K562 (cell line): Measurements from ENCODE around the gene C16orf96. TPM values are rescaled to one million over a fixed set of nuclear protein-coding genes. Genes with fewer than 3 reads are reported as not detected.

Source experiments
- CREBBP ChIP-seq: IDR thresholded peaks from one replicate; pipeline ENCODE4 v1.6.1; 2012; ENCODE audit warnings: low read depth, mild to moderate bottlenecking, control low read depth, inconsistent platforms, low read length
- EHMT2 ChIP-seq: fragments of 450-650 bp; IDR thresholded peaks from 2 replicates; pipeline ENCODE4 v1.6.1; 2018; ENCODE audit warnings: antibody characterized with exemption
- PATZ1 ChIP-seq: fragments of 250-450 bp; sonication (Bioruptor Pico); IDR thresholded peaks from 2 replicates; pipeline ENCODE4 v1.5.0; 2020; ENCODE audit warnings: mild to moderate bottlenecking, borderline replicate concordance
- POLR2AphosphoS2 ChIP-seq: IDR thresholded peaks from 2 replicates; pipeline ENCODE4 v1.6.1; 2012; ENCODE audit warnings: low read length, improper control_type of control experiment
- POLR2H ChIP-seq: IDR thresholded peaks from 2 replicates; pipeline ENCODE4 v1.6.1; 2016; ENCODE audit warnings: missing genetic modification characterization, low read depth, mild to moderate bottlenecking, control low read depth, missing compliant biosample characterization, moderate library complexity
- TBL1XR1 ChIP-seq, 2 experiments: IDR thresholded peaks; 2 replicates each; pipeline ENCODE4 v1.6.1; 2012; ENCODE audit warnings: improper control_type of control experiment in 2 of 2, low read length in 2 of 2, mild to moderate bottlenecking in 1 of 2
- ZFP1 ChIP-seq: fragments of 450-650 bp; formaldehyde crosslinking; IDR thresholded peaks from 2 replicates; pipeline ENCODE4 v1.4.0; 2020; ENCODE audit warnings: mild to moderate bottlenecking, mixed read lengths
- ZNF318 ChIP-seq, 2 experiments: fragments of 450-650 bp; IDR thresholded peaks; 2 replicates each; pipeline ENCODE4 v1.6.1; 2016; ENCODE audit warnings: mild to moderate bottlenecking in 2 of 2, borderline replicate concordance in 1 of 2, low read depth in 1 of 2, moderate library complexity in 1 of 2
- polyA plus RNA-seq, 8 experiments: library from polyadenylated mRNA; depleted of rRNA in 4 of 8; stranded (reverse) in 5 of 8; unstranded in 3 of 8; fragments of >200 nt; fragmentation: Nextera tagmentation in 2 of 8; fragmentation: Illumina TruSeq in 1 of 8; extraction: Ambion mirVana in 2 of 8; extraction: Trizol in 1 of 8; gene quantifications; 2 replicates each; pipeline versions ENCODE4 v1.2.1 to v1.2.3, GENCODE V29; 2011 to 2014; ENCODE audit warnings: inconsistent platforms in 1 of 8, missing spikeins in 1 of 8
- total RNA-seq, 7 experiments: library from RNA; depleted of rRNA in 6 of 7; stranded (reverse); fragments of >200 nt in 6 of 7; fragmentation: Illumina TruSeq in 2 of 7; extraction: Trizol in 2 of 7; gene quantifications; 2 replicates each; pipeline versions ENCODE4 v1.2.1 to v1.2.3, GENCODE V29; 2011 to 2021; ENCODE audit warnings: low replicate concordance in 1 of 7
- TF ChIP-seq, protein P1 (sequence below): fragments of 450-650 bp; formaldehyde crosslinking; IDR thresholded peaks from 2 replicates; pipeline ENCODE4 v1.4.0; 2020; ENCODE audit warnings: mild to moderate bottlenecking, moderate library complexity
- TF ChIP-seq, protein P2 (sequence below): fragments of 450-650 bp; IDR thresholded peaks from 2 replicates; pipeline ENCODE4 v1.6.1; 2017; ENCODE audit warnings: antibody characterized with exemption
- TF ChIP-seq, protein P3 (sequence below): sonication (generic); formaldehyde crosslinking; IDR thresholded peaks from 2 replicates; pipeline ENCODE4 v1.9.0; 2022; ENCODE audit warnings: mild to moderate bottlenecking, missing genetic modification reagents

C16orf96 gene
- total and polyA plus RNA-seq, 9 of the 15 experiments (the other 6 are each of a cell fraction or from before 2014, with no cell fraction given) = not detected

GRCh38 chr16:4614571-4615383 is 58.6 kb downstream of the C16orf96 start, which contains the start of gene UBALD1 (continued):
- TF ChIP-seq EHMT2 = no peak
- no peak for TF ChIP-seq POLR2AphosphoS2
- no peak for TF ChIP-seq CREBBP
- TF ChIP-seq, protein P1, sequence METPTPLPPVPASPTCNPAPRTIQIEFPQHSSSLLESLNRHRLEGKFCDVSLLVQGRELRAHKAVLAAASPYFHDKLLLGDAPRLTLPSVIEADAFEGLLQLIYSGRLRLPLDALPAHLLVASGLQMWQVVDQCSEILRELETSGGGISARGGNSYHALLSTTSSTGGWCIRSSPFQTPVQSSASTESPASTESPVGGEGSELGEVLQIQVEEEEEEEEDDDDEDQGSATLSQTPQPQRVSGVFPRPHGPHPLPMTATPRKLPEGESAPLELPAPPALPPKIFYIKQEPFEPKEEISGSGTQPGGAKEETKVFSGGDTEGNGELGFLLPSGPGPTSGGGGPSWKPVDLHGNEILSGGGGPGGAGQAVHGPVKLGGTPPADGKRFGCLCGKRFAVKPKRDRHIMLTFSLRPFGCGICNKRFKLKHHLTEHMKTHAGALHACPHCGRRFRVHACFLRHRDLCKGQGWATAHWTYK (CRISPR knock-in tag) = no peak; the same call in 1 of the 2 replicates
- TF ChIP-seq ZFP1 (CRISPR knock-in tag) = no peak
- TF ChIP-seq, protein P2, sequence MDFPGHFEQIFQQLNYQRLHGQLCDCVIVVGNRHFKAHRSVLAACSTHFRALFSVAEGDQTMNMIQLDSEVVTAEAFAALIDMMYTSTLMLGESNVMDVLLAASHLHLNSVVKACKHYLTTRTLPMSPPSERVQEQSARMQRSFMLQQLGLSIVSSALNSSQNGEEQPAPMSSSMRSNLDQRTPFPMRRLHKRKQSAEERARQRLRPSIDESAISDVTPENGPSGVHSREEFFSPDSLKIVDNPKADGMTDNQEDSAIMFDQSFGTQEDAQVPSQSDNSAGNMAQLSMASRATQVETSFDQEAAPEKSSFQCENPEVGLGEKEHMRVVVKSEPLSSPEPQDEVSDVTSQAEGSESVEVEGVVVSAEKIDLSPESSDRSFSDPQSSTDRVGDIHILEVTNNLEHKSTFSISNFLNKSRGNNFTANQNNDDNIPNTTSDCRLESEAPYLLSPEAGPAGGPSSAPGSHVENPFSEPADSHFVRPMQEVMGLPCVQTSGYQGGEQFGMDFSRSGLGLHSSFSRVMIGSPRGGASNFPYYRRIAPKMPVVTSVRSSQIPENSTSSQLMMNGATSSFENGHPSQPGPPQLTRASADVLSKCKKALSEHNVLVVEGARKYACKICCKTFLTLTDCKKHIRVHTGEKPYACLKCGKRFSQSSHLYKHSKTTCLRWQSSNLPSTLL = no peak
- peak in 1 of 2 experiments; percentile 30; a peak in 1 of 4 replicates for TF ChIP-seq TBL1XR1 (IDR thresholded peaks at IDR 0.05; ENCODE audit: low read length in 2 of 2)
- TF ChIP-seq, protein P3, sequence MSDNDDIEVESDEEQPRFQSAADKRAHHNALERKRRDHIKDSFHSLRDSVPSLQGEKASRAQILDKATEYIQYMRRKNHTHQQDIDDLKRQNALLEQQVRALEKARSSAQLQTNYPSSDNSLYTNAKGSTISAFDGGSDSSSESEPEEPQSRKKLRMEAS (CRISPR knock-in tag) = peak; percentile 75
- TF ChIP-seq PATZ1 = no peak
- 0 out of 2 replicates have a peak, but pooled peaks have one; percentile 9 for TF ChIP-seq POLR2H
- no peak for TF ChIP-seq ZNF318 (IDR thresholded peaks at IDR 0.05; ENCODE audit: borderline replicate concordance in 1 of 2, low read depth in 1 of 2)
